K562 (cell line): ENCODE measurements around the gene C5orf22. TPM values are rescaled to one million over a fixed set of nuclear protein-coding genes. Genes with fewer than 3 reads are reported as not detected.

Experiments
- CEBPB ChIP-seq: fragments of 450-650 bp; IDR thresholded peaks from 2 replicates; pipeline ENCODE4 v1.6.1; 2016; ENCODE audit warnings: missing genetic modification characterization, missing compliant biosample characterization
- ETV5 ChIP-seq: sonication (generic); formaldehyde crosslinking; IDR thresholded peaks from 2 replicates; pipeline ENCODE4 v1.4.0; 2020; ENCODE audit warnings: low read depth, mild to moderate bottlenecking, missing genetic modification reagents
- L3MBTL2 ChIP-seq: fragments of 450-650 bp; IDR thresholded peaks from 2 replicates; pipeline ENCODE4 v1.6.1; 2016; ENCODE audit warnings: mild to moderate bottlenecking, moderate library complexity
- polyA plus RNA-seq, 8 experiments: library from polyadenylated mRNA; depleted of rRNA in 4 of 8; stranded (reverse) in 5 of 8; unstranded in 3 of 8; fragments of >200 nt; fragmentation: Nextera tagmentation in 2 of 8; fragmentation: Illumina TruSeq in 1 of 8; extraction: Ambion mirVana in 2 of 8; extraction: Trizol in 1 of 8; gene quantifications; 2 replicates each; pipeline versions ENCODE4 v1.2.1 to v1.2.3, GENCODE V29; 2011 to 2014; ENCODE audit warnings: inconsistent platforms in 1 of 8, missing spikeins in 1 of 8
- total RNA-seq, 7 experiments: library from RNA; depleted of rRNA in 6 of 7; stranded (reverse); fragments of >200 nt in 6 of 7; fragmentation: Illumina TruSeq in 2 of 7; extraction: Trizol in 2 of 7; gene quantifications; 2 replicates each; pipeline versions ENCODE4 v1.2.1 to v1.2.3, GENCODE V29; 2011 to 2021; ENCODE audit warnings: low replicate concordance in 1 of 7
- TF ChIP-seq, protein P1 (sequence below): IDR thresholded peaks from 2 replicates; pipeline ENCODE4 v1.6.1; 2011; ENCODE audit warnings: borderline replicate concordance, low read depth, mild to moderate bottlenecking, moderate library complexity, low read length; ENCODE audit not compliant: insufficient read depth, poor library complexity, severe bottlenecking
- TF ChIP-seq, protein P2 (sequence below): fragments of 250-450 bp; sonication (Bioruptor Pico); IDR thresholded peaks from 2 replicates; pipeline ENCODE4 v1.4.0; 2020; ENCODE audit warnings: mild to moderate bottlenecking, moderate library complexity
- TF ChIP-seq, protein P3 (sequence below): sonication (generic); formaldehyde crosslinking; IDR thresholded peaks from 2 replicates; pipeline ENCODE4 v1.8.1; 2023; ENCODE audit warnings: missing genetic modification reagents, mild to moderate bottlenecking, borderline replicate concordance
- TF ChIP-seq, protein P4 (sequence below): sonication (generic); formaldehyde crosslinking; IDR thresholded peaks from 2 replicates; pipeline ENCODE4 v1.8.0; 2023; ENCODE audit warnings: mild to moderate bottlenecking, missing genetic modification reagents
- TF ChIP-seq, protein P5 (sequence below): IDR thresholded peaks from 2 replicates; pipeline ENCODE4 v1.6.1; 2016; ENCODE audit warnings: missing genetic modification characterization, missing compliant biosample characterization

C5orf22 gene
- total and polyA plus RNA-seq, 9 of the 15 experiments (the other 6 are each of a cell fraction or from before 2014, with no cell fraction given), result 22.7 to 56.7 (median 39.3) TPM

DNA sequence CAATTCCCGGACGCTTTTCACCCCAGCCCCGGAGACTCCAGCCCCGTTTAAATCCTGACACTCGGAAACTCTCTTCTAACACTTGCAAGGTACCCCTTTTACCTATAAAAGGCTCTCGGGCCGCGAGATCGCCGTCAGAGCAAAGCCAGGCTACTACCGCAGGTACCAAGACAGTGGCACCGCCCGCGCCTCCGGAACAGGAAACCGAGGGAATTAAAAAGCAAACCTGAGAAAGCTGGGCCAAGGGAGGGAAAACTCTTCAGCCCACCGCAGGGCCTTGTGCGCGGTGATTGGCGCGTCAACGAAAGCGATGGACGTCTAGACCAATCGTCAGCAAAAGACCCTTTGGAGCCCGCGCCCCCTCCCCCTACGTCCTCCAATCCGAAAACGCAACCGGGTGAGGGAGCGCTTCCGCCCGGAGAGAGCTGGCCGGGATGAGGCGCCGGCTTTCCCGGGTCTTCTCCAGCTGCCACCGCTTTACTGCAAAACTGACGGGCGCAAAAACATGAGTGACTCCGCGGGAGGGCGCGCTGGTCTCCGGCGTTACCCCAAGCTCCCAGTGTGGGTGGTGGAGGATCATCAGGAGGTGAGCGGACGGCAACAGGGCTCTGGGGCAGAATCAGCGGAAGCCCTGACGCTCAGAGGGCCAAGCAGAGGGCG lies at the start of gene C5orf22, which contains the start of gene DROSHA (continued):
- peak; percentile 46; the same call in 1 of the 2 replicates for TF ChIP-seq L3MBTL2
- TF ChIP-seq, protein P1, sequence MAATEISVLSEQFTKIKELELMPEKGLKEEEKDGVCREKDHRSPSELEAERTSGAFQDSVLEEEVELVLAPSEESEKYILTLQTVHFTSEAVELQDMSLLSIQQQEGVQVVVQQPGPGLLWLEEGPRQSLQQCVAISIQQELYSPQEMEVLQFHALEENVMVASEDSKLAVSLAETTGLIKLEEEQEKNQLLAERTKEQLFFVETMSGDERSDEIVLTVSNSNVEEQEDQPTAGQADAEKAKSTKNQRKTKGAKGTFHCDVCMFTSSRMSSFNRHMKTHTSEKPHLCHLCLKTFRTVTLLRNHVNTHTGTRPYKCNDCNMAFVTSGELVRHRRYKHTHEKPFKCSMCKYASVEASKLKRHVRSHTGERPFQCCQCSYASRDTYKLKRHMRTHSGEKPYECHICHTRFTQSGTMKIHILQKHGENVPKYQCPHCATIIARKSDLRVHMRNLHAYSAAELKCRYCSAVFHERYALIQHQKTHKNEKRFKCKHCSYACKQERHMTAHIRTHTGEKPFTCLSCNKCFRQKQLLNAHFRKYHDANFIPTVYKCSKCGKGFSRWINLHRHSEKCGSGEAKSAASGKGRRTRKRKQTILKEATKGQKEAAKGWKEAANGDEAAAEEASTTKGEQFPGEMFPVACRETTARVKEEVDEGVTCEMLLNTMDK, result peak; percentile 51
- TF ChIP-seq, protein P2, sequence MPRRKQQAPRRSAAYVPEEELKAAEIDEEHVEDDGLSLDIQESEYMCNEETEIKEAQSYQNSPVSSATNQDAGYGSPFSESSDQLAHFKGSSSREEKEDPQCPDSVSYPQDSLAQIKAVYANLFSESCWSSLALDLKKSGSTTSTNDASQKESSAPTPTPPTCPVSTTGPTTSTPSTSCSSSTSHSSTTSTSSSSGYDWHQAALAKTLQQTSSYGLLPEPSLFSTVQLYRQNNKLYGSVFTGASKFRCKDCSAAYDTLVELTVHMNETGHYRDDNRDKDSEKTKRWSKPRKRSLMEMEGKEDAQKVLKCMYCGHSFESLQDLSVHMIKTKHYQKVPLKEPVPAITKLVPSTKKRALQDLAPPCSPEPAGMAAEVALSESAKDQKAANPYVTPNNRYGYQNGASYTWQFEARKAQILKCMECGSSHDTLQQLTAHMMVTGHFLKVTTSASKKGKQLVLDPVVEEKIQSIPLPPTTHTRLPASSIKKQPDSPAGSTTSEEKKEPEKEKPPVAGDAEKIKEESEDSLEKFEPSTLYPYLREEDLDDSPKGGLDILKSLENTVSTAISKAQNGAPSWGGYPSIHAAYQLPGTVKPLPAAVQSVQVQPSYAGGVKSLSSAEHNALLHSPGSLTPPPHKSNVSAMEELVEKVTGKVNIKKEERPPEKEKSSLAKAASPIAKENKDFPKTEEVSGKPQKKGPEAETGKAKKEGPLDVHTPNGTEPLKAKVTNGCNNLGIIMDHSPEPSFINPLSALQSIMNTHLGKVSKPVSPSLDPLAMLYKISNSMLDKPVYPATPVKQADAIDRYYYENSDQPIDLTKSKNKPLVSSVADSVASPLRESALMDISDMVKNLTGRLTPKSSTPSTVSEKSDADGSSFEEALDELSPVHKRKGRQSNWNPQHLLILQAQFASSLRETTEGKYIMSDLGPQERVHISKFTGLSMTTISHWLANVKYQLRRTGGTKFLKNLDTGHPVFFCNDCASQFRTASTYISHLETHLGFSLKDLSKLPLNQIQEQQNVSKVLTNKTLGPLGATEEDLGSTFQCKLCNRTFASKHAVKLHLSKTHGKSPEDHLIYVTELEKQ (CRISPR knock-in tag), result no peak
- TF ChIP-seq ETV5 (CRISPR knock-in tag), result peak; percentile 76
- TF ChIP-seq, protein P3, sequence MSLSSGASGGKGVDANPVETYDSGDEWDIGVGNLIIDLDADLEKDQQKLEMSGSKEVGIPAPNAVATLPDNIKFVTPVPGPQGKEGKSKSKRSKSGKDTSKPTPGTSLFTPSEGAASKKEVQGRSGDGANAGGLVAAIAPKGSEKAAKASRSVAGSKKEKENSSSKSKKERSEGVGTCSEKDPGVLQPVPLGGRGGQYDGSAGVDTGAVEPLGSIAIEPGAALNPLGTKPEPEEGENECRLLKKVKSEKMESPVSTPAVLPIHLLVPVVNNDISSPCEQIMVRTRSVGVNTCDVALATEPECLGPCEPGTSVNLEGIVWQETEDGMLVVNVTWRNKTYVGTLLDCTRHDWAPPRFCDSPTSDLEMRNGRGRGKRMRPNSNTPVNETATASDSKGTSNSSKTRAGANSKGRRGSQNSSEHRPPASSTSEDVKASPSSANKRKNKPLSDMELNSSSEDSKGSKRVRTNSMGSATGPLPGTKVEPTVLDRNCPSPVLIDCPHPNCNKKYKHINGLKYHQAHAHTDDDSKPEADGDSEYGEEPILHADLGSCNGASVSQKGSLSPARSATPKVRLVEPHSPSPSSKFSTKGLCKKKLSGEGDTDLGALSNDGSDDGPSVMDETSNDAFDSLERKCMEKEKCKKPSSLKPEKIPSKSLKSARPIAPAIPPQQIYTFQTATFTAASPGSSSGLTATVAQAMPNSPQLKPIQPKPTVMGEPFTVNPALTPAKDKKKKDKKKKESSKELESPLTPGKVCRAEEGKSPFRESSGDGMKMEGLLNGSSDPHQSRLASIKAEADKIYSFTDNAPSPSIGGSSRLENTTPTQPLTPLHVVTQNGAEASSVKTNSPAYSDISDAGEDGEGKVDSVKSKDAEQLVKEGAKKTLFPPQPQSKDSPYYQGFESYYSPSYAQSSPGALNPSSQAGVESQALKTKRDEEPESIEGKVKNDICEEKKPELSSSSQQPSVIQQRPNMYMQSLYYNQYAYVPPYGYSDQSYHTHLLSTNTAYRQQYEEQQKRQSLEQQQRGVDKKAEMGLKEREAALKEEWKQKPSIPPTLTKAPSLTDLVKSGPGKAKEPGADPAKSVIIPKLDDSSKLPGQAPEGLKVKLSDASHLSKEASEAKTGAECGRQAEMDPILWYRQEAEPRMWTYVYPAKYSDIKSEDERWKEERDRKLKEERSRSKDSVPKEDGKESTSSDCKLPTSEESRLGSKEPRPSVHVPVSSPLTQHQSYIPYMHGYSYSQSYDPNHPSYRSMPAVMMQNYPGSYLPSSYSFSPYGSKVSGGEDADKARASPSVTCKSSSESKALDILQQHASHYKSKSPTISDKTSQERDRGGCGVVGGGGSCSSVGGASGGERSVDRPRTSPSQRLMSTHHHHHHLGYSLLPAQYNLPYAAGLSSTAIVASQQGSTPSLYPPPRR, result no peak
- no peak for TF ChIP-seq CEBPB (tag)
- TF ChIP-seq, protein P4, sequence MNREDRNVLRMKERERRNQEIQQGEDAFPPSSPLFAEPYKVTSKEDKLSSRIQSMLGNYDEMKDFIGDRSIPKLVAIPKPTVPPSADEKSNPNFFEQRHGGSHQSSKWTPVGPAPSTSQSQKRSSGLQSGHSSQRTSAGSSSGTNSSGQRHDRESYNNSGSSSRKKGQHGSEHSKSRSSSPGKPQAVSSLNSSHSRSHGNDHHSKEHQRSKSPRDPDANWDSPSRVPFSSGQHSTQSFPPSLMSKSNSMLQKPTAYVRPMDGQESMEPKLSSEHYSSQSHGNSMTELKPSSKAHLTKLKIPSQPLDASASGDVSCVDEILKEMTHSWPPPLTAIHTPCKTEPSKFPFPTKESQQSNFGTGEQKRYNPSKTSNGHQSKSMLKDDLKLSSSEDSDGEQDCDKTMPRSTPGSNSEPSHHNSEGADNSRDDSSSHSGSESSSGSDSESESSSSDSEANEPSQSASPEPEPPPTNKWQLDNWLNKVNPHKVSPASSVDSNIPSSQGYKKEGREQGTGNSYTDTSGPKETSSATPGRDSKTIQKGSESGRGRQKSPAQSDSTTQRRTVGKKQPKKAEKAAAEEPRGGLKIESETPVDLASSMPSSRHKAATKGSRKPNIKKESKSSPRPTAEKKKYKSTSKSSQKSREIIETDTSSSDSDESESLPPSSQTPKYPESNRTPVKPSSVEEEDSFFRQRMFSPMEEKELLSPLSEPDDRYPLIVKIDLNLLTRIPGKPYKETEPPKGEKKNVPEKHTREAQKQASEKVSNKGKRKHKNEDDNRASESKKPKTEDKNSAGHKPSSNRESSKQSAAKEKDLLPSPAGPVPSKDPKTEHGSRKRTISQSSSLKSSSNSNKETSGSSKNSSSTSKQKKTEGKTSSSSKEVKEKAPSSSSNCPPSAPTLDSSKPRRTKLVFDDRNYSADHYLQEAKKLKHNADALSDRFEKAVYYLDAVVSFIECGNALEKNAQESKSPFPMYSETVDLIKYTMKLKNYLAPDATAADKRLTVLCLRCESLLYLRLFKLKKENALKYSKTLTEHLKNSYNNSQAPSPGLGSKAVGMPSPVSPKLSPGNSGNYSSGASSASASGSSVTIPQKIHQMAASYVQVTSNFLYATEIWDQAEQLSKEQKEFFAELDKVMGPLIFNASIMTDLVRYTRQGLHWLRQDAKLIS (CRISPR knock-in tag), result peak; percentile 21; the same call in 1 of the 2 replicates
- TF ChIP-seq, protein P5, sequence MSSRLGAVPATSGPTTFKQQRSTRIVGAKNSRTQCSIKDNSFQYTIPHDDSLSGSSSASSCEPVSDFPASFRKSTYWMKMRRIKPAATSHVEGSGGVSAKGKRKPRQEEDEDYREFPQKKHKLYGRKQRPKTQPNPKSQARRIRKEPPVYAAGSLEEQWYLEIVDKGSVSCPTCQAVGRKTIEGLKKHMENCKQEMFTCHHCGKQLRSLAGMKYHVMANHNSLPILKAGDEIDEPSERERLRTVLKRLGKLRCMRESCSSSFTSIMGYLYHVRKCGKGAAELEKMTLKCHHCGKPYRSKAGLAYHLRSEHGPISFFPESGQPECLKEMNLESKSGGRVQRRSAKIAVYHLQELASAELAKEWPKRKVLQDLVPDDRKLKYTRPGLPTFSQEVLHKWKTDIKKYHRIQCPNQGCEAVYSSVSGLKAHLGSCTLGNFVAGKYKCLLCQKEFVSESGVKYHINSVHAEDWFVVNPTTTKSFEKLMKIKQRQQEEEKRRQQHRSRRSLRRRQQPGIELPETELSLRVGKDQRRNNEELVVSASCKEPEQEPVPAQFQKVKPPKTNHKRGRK, result no peak
